Frontal cortex (tissue), 4 donors: Measurements from ENCODE around the gene CFAP70. TPM values are rescaled to one million over a fixed set of nuclear protein-coding genes. Genes with fewer than 3 reads are reported as not detected.

Experiments
- DNase-seq, 2 donors: peaks; one replicate each; pipeline ENCODE4 v3.0.0; 2012; ENCODE audit warnings: low spot score in 2 of 2
- FAIRE-seq: peaks from 2 replicates; lab custom pipeline; 2012; peaks lifted over from hg19 to GRCh38; lab: Jason Lieb, UNC
- small RNA-seq: library from RNA; depleted of rRNA; stranded (forward); fragments of <200 nt; gene quantifications from one replicate; pipeline ENCODE3, GENCODE V24; 2014
- total RNA-seq: library from RNA; depleted of rRNA; stranded (reverse); fragments of >200 nt; gene quantifications from one replicate; pipeline ENCODE4 v1.2.3, GENCODE V29; 2014
- donor health status: control.
- donor health status: control.
- donor health status: control.

Gene CFAP70
- total RNA-seq, 1 donor from 2014 or later, result 0.82 TPM

DNA sequence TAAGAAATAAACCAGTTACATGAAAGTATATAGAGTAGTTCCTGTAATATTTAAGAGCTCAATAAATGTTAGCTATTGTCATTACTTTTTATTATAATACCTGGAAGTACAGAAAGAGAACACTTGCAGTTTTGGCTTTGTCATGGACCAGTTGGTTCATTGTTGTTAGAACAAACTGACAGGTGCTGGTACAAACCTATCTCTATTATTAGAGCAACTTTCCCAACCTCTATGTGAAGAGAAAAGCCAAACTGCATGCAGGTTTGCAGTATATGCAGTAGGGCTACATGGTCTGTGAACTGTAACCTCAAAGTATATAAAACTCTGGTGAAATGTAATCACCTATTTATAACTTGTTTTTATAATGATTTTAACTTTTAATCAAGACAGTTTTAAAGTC is 132.0 kb downstream of the CFAP70 start:
- no peak for FAIRE-seq
- no peak for DNase-seq

DNA sequence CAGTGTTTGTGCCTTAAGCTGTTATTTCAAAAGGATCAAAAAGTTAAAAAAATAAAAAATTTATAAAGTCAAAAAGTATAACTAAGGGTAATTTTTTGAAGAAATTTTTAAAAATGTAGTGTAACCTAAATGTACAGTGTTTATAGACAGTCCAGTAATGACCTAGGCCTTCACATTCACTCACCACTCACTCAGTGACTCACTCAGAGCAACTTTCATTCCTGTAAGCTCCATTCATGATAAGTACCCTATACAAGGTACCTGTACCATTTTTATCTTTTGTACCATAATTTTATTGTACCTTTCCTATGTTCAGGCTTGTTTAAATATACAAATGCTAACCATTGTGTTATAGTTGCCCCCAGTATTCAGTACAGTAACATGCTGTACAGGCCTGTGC is 133.1 kb downstream of the CFAP70 start:
- DNase-seq, result no peak
- FAIRE-seq, result peak; percentile 66

DNA sequence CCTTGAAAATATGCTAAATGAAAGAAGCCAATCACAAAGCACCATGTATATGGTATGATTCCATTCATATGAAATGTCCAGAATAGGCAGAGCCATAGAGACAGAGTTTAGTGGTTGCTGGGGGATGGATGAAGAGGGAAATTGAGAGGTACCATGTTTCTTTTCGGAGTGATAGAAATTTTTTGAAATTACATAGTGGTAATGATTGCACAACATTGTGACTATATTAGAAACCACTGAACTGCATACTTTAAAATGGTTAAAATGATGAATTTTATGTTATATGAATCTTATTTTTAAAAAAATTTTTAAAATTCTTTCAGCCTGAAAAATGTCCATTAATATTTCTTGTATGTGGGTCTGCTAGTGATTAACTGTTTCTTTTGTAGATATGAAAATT is 137.7 kb downstream of the CFAP70 start:
- no peak for DNase-seq
- peak; percentile 10 for FAIRE-seq

DNA sequence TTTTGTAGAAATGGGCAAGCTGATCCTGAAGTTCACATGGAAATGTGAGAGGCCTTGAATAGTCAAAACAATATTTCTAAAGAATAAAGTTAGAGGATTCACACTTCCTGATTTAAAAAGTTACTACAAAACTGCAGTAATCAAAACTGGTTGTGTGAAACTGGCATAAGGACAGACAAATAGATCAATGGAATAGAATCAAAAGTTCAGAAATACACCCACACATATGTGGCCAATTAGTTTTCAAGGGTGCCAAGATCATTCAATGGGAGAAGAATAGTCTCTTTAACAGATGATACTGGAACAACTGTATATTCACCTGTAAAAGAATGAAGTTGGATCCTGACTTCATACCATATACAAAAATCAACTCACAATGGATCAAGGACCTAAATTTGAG is 139.3 kb downstream of the CFAP70 start:
- DNase-seq (no peak), FAIRE-seq (no peak)

GRCh38 chr10:73218431-73219191 is 140.1 kb downstream of the CFAP70 start:
- no peak for FAIRE-seq
- DNase-seq, result no peak

DNA sequence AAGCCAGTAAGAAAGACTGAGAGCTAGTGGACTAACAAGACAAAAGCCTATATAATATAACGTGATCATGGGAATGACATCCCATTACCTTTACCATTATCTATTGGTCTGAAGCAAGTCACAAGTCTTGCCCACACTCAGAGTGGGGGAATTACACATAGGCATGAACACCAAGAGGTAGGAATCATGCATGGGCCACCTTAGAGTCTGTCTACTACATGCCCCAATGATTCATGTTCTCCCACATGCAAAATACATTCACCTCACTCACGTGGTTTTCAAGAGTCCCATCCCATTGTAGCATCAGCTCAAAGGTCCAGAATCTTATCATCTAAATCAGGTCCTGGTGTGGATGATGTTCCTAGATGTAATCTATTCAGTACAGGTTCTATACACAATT is 141.0 kb downstream of the CFAP70 start:
- DNase-seq (no peak), FAIRE-seq (no peak)

DNA sequence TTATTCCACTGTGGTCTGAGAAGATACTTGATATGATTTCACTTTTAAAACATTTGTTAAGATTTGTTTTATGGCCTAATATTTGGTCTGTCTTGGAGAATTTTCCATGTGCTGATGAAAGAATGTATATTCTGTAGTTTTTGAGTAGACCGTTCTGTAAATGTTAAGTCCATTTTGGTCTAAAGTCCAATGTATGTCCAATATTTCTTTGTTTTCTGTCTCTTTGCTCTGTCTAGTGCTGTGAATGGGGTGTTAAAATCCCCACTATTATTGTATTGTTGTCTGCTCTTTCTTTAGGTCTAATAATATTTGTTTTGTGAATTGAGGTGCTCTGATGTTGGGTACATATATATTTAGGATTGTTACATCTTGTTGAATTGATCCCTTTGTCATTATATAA is 142.9 kb downstream of the CFAP70 start:
- no peak for FAIRE-seq

GRCh38 chr10:73211106-73211811 is 147.4 kb downstream of the CFAP70 start:
- FAIRE-seq (no peak), DNase-seq (no peak)

More for the DNA sequence above, 142.9 kb downstream of the CFAP70 start:
- DNase-seq, result no peak

DNA sequence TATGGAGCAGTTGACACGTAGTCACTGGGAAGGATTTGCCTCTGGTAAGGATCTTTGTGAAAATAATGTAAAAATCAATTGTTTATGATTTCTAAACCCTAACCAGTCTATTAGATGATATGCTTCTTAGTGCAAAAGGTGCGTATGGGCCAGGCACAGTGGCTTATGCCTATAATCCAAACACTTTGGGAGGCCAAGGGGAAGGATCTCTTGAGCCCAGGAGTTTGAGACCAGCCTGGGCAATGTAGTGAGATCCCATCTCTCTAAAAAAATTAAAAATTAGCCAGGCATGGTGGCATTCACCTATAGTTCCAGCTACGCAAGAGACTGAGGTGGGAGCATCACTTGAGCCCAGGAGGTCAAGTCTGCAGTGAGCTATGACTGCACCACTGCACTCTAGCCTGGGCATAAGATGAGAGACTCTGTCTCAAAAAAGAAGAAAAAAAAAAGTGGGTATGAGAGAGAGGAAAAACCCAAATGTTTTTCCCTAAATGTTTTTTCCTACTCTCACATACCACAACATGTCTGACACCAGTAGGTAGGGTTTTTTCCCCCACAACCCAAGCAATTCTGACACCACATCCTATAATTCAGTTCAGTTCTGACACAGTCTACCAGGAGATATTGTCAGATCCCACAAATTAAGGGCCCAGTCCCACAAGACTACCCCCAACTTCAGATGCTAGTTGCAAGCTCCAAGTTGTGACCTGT is 148.1 kb downstream of the CFAP70 start:
- FAIRE-seq, result no peak
- DNase-seq, result no peak

GRCh38 chr10:73209705-73210104 is 149.0 kb downstream of the CFAP70 start:
- no peak for DNase-seq
- no peak for FAIRE-seq

DNA sequence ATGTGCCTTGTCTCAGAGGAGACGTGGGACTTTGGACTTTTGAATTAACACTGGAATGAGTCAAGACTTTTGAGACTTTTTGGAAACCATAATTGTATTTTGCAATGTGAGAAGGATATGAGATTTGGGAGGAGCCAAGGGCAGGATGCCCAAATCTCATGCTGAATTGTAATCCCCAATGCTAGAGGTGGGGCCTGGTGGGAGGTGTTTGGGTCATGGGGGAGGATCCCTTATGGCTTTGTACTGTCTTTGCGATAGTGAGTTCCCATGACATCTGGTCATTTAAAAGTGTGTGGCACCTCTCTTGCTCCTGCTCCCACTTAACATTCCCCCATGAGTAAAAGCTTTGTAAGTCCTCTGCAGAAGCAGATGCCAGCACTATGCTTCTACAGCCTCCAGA is 150.8 kb downstream of the CFAP70 start:
- DNase-seq (no peak), FAIRE-seq (no peak)

GRCh38 chr10:73206385-73206784 is 152.3 kb downstream of the CFAP70 start:
- no peak for DNase-seq
- no peak for FAIRE-seq

GRCh38 chr10:73205890-73206289 is 152.8 kb downstream of the CFAP70 start:
- no peak for DNase-seq

GRCh38 chr10:73205081-73205480 is 153.6 kb downstream of the CFAP70 start:
- no peak for FAIRE-seq

More at GRCh38 chr10:73205890-73206289, 152.8 kb downstream of the CFAP70 start:
- no peak for FAIRE-seq

More at GRCh38 chr10:73205081-73205480, 153.6 kb downstream of the CFAP70 start:
- no peak for DNase-seq

Small RNA genes within 50 kb of the gene (small RNA-seq; reads per million reads assigned to genes)
- gene RF00019, result not detected
- not detected for gene RNU6-833P

Other genes with a start within 250 kb of the CFAP70 start
- 0.41 TPM for gene NUDT13, start 248.4 kb downstream of the CFAP70 start, total RNA-seq
- 25.7 TPM for gene ECD, start 190.9 kb downstream of the CFAP70 start, total RNA-seq
- gene FAM149B1, start 190.7 kb downstream of the CFAP70 start, total RNA-seq, result 31.4 TPM
- gene DNAJC9, start 111.6 kb downstream of the CFAP70 start, total RNA-seq, result 79.1 TPM
- gene MRPS16, start 106.2 kb downstream of the CFAP70 start, total RNA-seq, result 126 TPM
- gene ANXA7, start 55.2 kb upstream of the CFAP70 start, total RNA-seq, result 25.7 TPM
- 1.6 TPM for gene MSS51, start 74.7 kb upstream of the CFAP70 start, total RNA-seq
- gene PPP3CB, start 137.2 kb upstream of the CFAP70 start, total RNA-seq, result 111 TPM
- gene USP54, start 232.5 kb upstream of the CFAP70 start, total RNA-seq, result 32.6 TPM